Spinal cord (tissue), 10 donors: ENCODE measurements around the gene CCDC50. TPM values are rescaled to one million over a fixed set of nuclear protein-coding genes. Genes with fewer than 3 reads are reported as not detected.

Source experiments
- DNase-seq, 6 donors: peaks; one replicate each; pipeline versions ENCODE4 v3.0.0 to v3.0.0-alpha.2; 2013 to 2015; ENCODE audit warnings: low spot score in 6 of 6, low read depth in 4 of 6
- H3K27ac ChIP-seq: one replicate; pipeline ENCODE4 v1.5.1; 2013; ENCODE audit warnings: low read depth, low read length, control low read depth
- H3K27me3 ChIP-seq: one replicate; pipeline ENCODE4 v1.6.1; 2013; ENCODE audit warnings: low read length; ENCODE audit not compliant: control insufficient read depth, insufficient read depth
- H3K36me3 ChIP-seq: one replicate; pipeline ENCODE4 v1.6.1; 2013; ENCODE audit warnings: low read length; ENCODE audit not compliant: control insufficient read depth, insufficient read depth
- H3K4me1 ChIP-seq: one replicate; pipeline ENCODE4 v1.6.1; 2013; ENCODE audit warnings: low read length; ENCODE audit not compliant: control insufficient read depth, insufficient read depth
- H3K4me3 ChIP-seq: one replicate; pipeline ENCODE4 v1.5.1; 2013; ENCODE audit warnings: low read depth, low read length, control low read depth
- H3K9me3 ChIP-seq: one replicate; pipeline ENCODE4 v1.6.1; 2013; ENCODE audit warnings: low read length; ENCODE audit not compliant: control insufficient read depth, insufficient read depth
- WGBS: methylation state at CpG from one replicate; pipeline ENCODE4 v1.1.5; 2013; ENCODE audit warnings: missing lambda C conversion rate; ENCODE audit not compliant: insufficient coverage; 5-methylcytosine and 5-hydroxymethylcytosine counted together
- polyA plus RNA-seq, 2 donors: library from polyadenylated mRNA; unstranded; fragments of 120-200 nt; gene quantifications; one replicate each; pipeline ENCODE4 v1.2.1, GENCODE V29; 2013; ENCODE audit not compliant: insufficient read length in 2 of 2
- total RNA-seq, 2 donors: library from RNA; depleted of rRNA in 1 of 2; stranded (reverse); fragments of 120-200 nt in 1 of 2; fragments of >200 nt in 1 of 2; gene quantifications; one replicate each; pipeline versions ENCODE4 v1.2.3 to v1.2.4, GENCODE V29; 2013 to 2014
- donor health status: healthy.

Gene CCDC50
- total and polyA plus RNA-seq, 4 donors = 35.8 to 70.3 (median 55.1) TPM

- H3K36me3 ChIP-seq = no peaks in the 10 kb centered on the region
- H3K4me1 ChIP-seq = peaks cover 3% of the 10 kb centered on the region
- WGBS = 16% methylated on average over 11 of the region's 11 CpGs
- peak overlapping the region; percentile 83 for H3K4me3 ChIP-seq
- no peaks in the 10 kb centered on the region for H3K27me3 ChIP-seq
- H3K9me3 ChIP-seq = no peaks in the 10 kb centered on the region
- peak in 3 of 6 donors; percentile 52 to 56 (median 54) for DNase-seq
- peak overlapping the region; percentile 89 for H3K27ac ChIP-seq
Measured at GRCh38 chr3:191330530-191331048, 1.4 kb downstream of the CCDC50 start.

DNA sequence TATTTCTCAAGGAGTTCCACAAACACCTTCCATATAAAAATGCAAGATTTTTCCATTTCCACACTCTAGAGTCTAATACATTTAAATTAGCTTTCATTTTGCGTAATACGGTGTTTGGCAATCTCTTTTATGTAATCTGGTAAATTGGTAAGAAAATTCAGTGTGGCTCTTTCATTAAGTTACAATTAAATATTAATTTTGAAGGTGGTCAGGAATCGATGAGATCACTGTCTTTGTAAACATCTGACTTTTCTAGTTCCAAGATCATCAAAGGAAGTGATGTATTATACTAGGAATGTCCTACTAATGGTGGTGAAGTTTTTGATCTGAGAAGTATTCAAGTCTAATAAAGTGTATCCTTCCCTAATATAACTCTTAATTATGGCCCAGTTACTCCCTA is 2.2 kb downstream of the CCDC50 start:
- no peaks in the 10 kb centered on the region for H3K27me3 ChIP-seq
- DNase-seq = no peak
- no peak overlapping the region for H3K27ac ChIP-seq
- H3K4me1 ChIP-seq = peaks cover 3% of the 10 kb centered on the region
- H3K36me3 ChIP-seq = no peaks in the 10 kb centered on the region
- no CpG with 5 or more reads among the region's 3 CpGs for WGBS
- H3K9me3 ChIP-seq = no peaks in the 10 kb centered on the region
- no peak overlapping the region for H3K4me3 ChIP-seq

GRCh38 chr3:191333298-191333880 is 4.2 kb downstream of the CCDC50 start:
- Histone ChIP-seq H3K4me1 (peaks cover 3% of the 10 kb centered on the region), H3K4me3 (no peak overlapping the region), H3K27me3 (no peaks in the 10 kb centered on the region), H3K9me3 (no peaks in the 10 kb centered on the region), H3K36me3 (no peaks in the 10 kb centered on the region), H3K27ac (no peak overlapping the region)
- WGBS = no CpG with 5 or more reads among the region's 3 CpGs
- peak in 1 of 6 donors; percentile 37 for DNase-seq

DNA sequence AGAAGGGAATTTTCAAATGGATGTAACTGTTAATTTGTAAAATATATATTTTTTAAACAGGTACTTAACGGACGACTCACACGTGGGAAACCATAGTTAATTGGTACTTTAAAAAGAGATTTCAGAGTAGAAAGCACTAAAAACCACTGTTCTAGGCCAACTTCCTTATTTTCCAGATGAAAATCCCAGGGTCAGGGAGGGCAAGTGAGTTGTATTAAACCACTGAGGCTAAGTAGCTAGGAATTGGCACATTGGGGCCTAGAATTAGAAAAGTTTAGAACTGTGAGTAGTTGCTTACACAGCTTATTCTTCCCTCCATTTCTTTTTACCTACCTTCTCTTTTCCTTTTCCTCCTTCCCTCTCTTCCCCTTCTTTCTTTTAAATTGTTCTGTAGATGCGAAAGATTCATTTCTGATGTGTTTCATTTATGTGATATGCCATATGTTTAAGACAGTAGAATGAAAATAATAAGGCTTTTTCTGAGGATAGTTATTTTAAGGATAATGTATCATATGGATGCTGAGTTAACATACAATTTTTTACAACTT is 5.2 kb downstream of the CCDC50 start:
- no peaks in the 10 kb centered on the region for H3K4me1 ChIP-seq
- no CpG with 5 or more reads among the region's 4 CpGs for WGBS

GRCh38 chr3:191336833-191337232 is 7.6 kb downstream of the CCDC50 start:
- Histone ChIP-seq H3K27ac (no peak overlapping the region), H3K4me1 (no peaks in the 10 kb centered on the region), H3K36me3 (no peaks in the 10 kb centered on the region), H3K4me3 (no peak overlapping the region), H3K9me3 (no peaks in the 10 kb centered on the region), H3K27me3 (no peaks in the 10 kb centered on the region)
- no CpG with 5 or more reads among the region's 2 CpGs for WGBS
- DNase-seq = no peak

More for the DNA sequence above, 5.2 kb downstream of the CCDC50 start:
- no peak for DNase-seq
- no peaks in the 10 kb centered on the region for H3K36me3 ChIP-seq
- no peak overlapping the region for H3K4me3 ChIP-seq
- H3K9me3 ChIP-seq = no peaks in the 10 kb centered on the region
- no peak overlapping the region for H3K27ac ChIP-seq
- H3K27me3 ChIP-seq = no peaks in the 10 kb centered on the region

DNA sequence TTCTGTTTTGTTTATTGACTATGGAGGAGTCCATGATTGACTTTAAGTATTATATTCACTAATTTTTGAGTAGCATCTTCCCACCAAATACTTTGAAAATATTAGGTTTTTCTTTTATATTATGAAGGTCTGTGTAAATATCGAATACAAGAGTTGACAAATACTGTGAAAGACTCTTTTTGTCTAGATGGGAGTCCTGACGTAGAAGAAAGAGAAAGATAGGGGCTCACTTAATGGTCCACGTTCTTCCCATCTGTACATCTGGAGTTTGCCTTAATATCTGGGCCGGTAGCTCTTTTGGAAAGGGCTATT is 8.9 kb downstream of the CCDC50 start:
- H3K9me3 ChIP-seq = no peaks in the 10 kb centered on the region
- no peaks in the 10 kb centered on the region for H3K27me3 ChIP-seq
- no peaks in the 10 kb centered on the region for H3K4me1 ChIP-seq
- 90% methylated on average over 2 of the region's 4 CpGs for WGBS
- H3K27ac ChIP-seq = no peak overlapping the region
- no peak overlapping the region for H3K4me3 ChIP-seq
- H3K36me3 ChIP-seq = no peaks in the 10 kb centered on the region
- DNase-seq = no peak

- H3K27ac ChIP-seq = no peak overlapping the region
- H3K27me3 ChIP-seq = no peaks in the 10 kb centered on the region
- no peak for DNase-seq
- H3K4me3 ChIP-seq = no peak overlapping the region
- no peaks in the 10 kb centered on the region for H3K36me3 ChIP-seq
- no peaks in the 10 kb centered on the region for H3K9me3 ChIP-seq
- no peaks in the 10 kb centered on the region for H3K4me1 ChIP-seq
- WGBS = no CpG with 5 or more reads among the region's 3 CpGs
Measured at GRCh38 chr3:191339316-191339917, 10.2 kb downstream of the CCDC50 start.

DNA sequence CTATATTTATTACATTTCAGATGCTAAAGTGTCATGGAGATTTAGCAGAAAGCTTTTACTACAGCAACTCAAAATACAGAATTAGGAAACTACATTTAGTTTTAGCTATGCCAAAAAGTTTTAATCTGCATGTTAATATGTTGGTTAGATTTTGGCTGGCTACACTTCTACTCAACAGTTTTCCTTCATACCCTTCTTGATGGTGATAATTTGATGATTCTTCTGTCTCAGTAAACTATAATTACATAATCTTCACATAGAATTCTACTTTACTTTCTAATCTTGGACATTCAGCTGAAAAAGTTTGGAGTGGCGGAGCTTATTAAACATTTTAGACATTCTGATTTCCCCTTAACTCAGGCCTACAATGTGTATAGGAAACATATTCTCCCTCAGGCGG is 11.2 kb downstream of the CCDC50 start:
- Histone ChIP-seq H3K9me3 (no peaks in the 10 kb centered on the region), H3K4me3 (no peak overlapping the region), H3K36me3 (no peaks in the 10 kb centered on the region), H3K4me1 (no peaks in the 10 kb centered on the region), H3K27ac (no peak overlapping the region), H3K27me3 (no peaks in the 10 kb centered on the region)
- WGBS = no CpG with 5 or more reads among the region's 2 CpGs
- peak in 1 of 6 donors; percentile 41 for DNase-seq

DNA sequence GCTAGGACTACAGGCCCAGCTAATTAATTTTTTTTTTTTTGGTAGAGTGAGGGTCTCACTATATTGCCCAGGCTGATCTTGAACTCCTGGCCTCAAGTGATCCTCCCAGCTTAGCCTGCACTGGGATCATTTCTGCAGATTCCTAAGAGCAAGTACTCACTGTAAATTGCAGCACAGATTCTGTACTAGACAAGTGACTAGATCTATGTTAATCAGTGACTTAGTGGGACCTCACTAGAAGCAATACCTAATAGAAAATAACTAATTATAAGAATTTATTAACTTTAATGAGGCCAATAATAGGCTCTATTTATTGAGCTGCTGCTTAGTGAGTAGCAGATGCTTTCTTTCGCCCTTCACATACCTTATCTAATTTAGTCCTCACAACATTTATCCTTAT is 11.8 kb downstream of the CCDC50 start:
- no CpG with 5 or more reads among the region's 1 CpG for WGBS
- no peak for DNase-seq
- no peaks in the 10 kb centered on the region for H3K36me3 ChIP-seq
- no peaks in the 10 kb centered on the region for H3K4me1 ChIP-seq
- H3K4me3 ChIP-seq = no peak overlapping the region
- no peaks in the 10 kb centered on the region for H3K27me3 ChIP-seq
- no peaks in the 10 kb centered on the region for H3K9me3 ChIP-seq
- no peak overlapping the region for H3K27ac ChIP-seq

DNA sequence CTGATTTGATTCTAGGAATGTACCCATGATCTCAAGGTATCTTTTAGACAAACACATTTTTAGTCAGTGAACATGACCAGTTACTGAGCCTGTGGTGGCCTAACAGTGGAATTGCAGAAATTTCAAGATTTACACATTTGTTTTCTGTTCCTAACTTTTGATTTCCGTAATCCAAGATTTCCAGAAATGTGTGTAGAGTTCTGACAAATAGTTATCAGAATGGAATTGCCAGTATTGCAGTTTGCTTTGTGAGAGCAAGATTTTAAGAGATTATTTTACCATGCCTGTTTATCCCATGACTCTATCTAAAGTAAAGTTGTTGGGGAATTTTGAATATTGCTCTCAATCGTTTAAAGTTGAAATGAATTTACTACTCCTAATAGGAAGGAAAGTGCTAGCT is 12.8 kb downstream of the CCDC50 start:
- no peak for DNase-seq
- H3K27ac ChIP-seq = no peak overlapping the region
- H3K36me3 ChIP-seq = no peaks in the 10 kb centered on the region
- no peaks in the 10 kb centered on the region for H3K27me3 ChIP-seq
- no peaks in the 10 kb centered on the region for H3K4me1 ChIP-seq
- no CpG with 5 or more reads among the region's 2 CpGs for WGBS
- no peak overlapping the region for H3K4me3 ChIP-seq
- H3K9me3 ChIP-seq = no peaks in the 10 kb centered on the region
